Pulmonary artery endothelial cell (primary cell): Measurements from ENCODE around the gene MSTO1. TPM values are rescaled to one million over a fixed set of nuclear protein-coding genes. Genes with fewer than 3 reads are reported as not detected.
A peak's percentile ranks its signal among the peaks of the same experiment; 100 is the strongest.
"Not testable (repeated sequence)": the region's sequence is repeated elsewhere in the genome, so short reads cannot be mapped to it uniquely, and the experiment has no call there.

Experiments
- DNase-seq: peaks from one replicate; pipeline ENCODE4 v3.0.0-alpha.2; 2011; ENCODE audit warnings: low read depth, low spot score
- total RNA-seq: library from RNA; depleted of rRNA; stranded (reverse); fragments of >200 nt; gene quantifications from 2 replicates; pipeline ENCODE4 v1.2.3, GENCODE V29; 2014

The MSTO1 gene
- 22.4 and 32.8 TPM in 2 replicates for total RNA-seq

DNA sequence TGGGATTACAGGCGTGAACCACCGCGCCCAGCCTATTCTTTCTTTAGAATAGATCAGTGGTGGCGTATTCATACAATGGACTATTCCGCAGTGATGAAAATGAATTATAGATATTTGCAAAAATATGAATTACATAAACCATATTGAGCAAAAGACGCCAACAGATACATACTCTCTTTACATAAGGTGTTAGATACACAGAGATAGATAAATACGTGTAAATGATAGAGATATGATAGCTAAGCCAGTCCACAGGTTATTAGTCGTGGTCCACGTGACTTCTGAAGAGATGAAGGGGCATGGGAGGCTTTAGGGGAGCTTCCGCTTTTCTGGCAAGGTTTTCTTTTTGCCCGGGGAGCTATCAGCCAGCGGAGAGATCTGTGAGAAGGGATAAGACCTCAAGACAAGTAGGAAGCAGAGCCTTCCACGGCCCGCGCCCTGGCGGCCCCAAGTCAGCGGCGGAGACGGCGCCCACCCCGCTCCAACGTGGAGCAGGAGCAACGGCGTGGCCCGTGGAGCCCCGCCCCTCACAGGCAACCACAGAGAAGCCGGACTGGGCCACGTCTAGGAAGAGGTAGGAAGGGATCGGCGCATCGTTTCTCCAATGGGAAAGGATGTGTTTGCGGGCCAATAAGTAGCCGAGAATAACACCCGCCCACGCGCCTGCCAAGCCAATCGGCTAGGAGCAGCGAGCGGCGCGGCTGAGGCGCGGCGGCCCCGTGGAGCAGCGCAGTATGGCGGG, at the start of gene MSTO1:
TSS of gene MSTO1 (plus strand) at position 704 of the 742 bp plus-strand sequence. CDS start at position 735, 31 bp downstream.
- peak; percentile 96 for DNase-seq

DNA sequence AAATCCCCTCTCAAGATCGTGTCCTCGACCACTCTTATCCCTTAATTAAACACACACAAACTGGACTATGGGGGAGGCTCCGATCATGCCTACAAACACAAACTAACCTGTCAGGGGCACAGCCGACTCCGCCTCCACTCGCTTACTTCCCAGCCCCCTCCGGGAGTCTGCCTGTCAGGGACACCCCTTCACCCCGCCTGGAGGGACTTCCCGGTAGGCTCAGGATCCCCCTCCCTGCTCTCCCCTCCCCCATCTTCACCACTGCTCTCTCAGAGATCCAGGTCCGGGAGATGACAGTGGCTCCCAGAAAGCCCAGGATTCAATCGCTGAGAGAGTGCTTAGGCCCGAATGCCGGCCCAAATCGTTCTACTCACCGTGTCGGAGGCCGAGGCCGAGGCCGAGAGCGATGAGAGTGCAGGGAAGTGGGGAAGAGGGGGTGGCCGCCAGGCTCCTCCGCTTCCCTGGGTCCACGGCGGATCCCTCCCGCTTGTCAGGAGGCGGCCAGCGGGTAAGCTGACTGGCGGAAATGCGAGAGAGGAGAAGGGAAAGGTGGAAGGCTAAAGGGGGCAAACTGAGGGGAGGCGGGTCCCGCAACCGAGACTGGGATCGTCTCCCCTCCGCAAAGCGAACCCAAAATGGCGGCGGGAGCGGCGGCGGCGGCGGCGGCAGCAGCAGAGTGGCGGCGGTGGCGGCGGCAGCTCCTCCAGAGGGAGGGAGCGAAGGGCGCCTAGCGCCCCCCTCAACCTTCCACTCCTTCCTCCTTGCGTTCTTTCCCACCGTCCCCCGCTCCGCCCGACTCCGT, 48.0 kb upstream of the MSTO1 start:
- not testable (repeated sequence) for DNase-seq

DNA sequence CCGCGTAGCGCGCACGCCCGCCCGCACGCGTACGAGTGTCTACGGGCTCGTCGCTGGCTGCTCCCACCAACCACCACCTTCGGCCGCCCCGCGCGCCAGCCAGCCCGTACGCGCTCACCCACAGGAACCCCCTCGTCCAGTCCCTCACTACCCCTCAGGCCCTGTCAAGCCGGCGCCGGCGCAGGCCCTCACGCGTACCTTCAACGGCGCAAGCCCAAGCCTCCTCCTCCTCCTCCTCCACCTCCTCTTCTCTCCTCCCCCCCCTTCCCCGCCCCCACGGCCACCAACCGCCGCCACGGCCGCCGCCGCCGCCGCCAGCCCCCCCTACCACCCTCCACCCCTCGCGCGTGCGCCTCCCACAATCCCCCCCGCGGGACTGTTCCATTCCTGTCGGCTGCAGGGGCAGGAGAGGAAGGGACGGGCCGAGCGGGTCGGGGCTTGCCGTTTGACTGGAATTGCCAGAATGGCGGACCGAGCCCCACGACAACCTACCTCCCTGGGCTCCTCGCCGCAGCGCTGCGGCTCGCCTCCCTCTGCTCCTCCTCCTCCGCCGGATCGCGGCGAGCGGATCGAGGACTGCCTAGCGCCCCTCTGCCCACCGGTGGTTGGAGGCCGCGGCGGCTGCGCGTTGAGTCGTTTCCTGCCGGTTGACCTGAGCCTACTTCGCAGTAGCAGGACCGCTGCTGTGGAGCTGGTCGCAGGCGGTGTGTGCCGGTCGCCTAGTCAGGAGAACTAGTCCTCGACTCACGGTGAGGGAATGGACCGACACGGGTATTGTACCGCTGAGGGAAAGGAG, 47.2 kb upstream of the MSTO1 start, which contains the start of gene ASH1L:
TSS of gene ASH1L (minus strand) at position 223 of the 796 bp plus-strand sequence. CDS start 41,284 bp downstream, outside the sequence.
- peak; percentile 64 for DNase-seq

DNA sequence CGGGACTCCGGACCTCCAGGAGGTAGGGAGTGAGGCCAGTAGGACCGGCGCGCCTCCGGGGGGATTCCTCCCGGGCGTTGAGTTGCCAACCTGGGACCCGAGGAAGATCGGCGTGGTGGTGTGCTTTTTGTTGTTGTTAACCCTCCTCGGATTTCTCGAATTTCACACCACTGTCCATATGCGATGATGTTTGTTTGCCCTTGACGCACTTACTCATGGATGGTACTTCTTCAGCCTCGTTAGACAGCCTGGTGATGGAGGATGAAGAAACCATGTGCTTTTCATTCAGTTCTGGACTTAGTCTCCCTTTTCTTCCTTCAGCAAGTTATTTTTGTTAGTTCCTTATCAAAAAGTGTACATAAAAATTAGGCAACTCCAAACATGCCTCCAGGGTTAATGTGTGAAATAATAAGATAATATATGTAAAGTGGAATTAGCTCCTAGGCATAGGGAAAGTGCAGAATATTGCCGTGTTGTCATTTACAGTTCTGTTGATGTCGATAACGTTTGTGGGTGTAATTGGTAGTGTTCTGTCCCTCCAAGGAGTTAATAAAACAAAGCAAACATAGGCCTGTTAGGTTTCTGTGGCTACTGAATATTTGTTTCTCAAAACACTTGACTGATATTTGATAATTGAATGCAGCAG, 46.5 kb upstream of the MSTO1 start:
- DNase-seq = not testable (repeated sequence)

DNA sequence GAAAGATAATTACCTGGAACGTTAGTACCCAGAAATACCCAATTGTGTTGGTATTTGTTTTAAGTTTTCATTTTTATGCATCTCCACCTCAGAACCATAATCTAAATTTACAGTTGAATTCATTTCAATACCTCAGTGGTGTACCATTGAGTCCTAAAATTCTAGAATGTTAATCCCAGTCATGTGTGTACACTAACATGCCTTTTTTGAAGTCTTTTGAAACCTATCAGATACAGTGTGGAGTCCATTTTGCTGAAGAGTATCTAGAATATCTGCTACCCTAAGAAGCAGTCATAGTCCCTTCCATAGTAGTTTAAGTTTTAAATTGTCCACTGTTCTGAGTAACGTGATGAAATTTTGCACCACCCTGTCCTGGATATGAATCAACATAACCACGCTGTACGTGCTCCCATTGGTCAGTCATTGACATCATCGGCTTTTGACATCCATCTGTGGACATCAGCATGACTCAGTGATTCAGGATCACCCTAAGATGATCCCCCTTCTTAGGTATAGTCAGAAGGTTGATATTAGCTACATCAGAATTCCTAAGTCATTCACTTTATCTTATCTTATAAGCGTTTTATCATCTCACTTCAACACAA, 39.9 kb upstream of the MSTO1 start:
- no peak for DNase-seq

DNA sequence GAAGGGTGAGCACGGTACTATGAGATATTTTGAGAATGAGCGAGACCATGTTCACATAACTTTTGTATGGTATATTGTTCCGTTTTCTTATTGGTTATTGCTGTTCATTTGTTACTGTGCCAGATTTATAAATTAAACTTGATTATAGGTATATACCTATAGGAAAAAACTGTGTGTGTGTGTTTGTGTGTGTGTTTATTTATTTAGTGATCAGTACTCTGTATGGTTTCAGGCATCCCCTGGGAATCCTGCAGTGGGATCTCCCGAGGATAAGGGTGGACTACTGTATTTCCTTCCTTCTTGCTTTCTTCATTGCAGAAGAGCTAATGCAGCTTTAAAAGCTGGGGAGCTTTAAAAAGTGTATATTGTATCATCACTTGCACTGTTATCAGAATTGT, 39.4 kb upstream of the MSTO1 start:
- no peak for DNase-seq

DNA sequence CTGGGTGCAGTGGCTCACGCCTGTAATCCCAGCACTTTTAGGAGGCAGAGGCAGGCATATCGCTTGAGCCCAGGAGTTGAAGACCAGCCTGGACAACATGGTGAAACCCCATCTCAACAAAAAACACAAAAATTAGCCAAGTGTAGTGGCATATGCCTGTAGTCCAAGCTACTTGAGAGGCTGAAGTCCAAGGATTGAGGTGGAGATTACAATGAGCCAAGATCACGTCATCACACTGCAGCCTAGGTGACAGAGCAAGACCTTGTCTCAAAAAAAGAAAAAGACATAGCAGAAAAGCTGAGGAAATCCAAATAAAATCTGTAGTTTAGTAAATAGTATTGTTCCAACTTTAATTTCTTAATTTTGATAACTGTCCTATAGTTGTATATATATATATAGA, 35.9 kb upstream of the MSTO1 start:
- no peak for DNase-seq

DNA sequence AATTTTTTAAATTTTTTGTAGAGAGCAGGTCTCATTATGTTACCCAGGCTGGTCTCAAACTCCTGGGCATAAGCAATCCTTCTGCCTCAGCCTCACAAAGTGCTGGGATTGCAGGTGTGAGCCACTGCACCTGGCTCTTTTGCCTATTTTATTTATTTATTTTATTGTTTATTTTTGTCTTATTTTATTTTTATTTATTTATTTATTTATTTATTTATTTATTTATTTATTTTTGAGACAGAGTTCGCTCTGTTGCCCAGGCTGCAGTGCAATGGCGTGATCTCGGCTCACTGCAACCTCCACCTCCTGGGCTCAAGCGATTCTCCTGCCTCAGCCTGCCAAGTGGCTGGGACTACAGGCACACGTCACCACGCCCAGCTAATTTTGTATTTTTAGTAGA, 34.4 kb upstream of the MSTO1 start:
- DNase-seq = not testable (repeated sequence)

DNA sequence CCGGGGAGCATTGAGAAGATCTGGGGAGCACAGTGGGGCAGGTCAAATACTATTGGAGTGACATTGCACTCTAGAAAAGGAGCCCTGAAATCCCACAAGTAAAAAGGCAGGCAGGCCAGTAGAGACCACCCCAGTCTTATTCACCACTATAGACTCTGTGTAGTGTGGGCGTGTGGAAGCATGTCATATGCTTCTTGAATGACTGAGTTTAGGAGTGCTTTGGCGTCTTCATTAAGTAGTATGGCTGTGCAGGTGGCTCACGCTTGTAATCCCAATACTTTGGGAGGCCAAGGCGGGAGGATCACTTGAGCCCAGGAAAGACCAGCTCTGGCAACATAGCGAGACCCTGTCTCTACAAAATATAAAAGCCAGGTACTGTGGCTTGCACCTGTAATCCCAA, 26.2 kb upstream of the MSTO1 start:
- not testable (repeated sequence) for DNase-seq

DNA sequence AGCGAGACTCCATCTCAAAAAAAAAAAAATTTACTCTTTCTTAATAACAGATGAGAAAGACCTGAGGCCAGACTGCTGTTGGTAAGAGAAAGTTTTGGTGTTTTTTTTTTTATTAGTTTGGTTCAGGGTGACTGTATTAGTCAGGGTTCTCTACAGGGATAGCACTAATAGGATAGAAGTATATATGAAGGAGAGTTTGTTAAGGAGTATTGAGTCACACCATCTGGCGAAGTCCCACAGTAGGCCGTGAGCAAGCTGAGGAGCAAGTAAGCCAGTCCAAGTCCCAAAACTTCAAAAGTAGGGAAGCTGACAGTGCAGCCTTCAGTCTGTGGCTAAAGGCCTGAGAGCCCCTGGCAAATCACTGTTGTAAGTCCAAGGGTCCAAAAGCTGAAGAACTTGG, 20.7 kb upstream of the MSTO1 start:
- not testable (repeated sequence) for DNase-seq

DNA sequence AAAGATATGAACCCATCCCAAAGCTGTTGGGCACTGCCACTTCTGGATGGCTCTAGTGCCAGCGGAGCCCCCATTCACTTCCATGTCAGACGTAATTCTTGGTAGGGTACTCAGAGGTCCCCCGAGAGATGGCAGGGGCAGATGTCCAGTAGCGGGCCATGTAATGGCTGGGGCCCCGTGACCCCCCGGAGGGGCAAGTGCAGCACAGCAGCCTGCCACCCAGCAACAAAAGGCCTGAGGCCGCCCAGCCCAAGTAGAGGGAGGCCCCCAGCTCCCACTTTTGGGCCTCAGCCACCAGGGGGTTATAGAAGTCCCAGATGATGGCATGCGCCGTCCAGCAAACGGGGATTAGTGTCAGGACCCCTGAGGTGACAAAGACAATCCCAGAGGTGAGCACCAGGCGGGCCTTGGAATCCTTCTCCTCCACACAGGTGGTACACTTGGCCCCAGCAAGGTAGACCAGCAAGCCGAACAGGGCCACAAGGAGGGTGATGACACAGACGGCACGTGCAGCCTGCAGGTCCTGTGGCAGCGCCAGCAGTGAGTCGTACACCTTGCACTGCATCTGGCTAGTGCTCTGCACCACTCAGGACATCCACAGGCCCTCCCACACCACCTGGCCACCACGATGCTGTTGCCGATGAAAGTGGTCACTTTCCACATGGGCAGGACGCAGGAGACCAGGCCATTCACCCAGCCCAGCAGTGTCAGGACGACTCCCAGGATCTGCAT, 19.3 kb upstream of the MSTO1 start:
- DNase-seq = not testable (repeated sequence)

DNA sequence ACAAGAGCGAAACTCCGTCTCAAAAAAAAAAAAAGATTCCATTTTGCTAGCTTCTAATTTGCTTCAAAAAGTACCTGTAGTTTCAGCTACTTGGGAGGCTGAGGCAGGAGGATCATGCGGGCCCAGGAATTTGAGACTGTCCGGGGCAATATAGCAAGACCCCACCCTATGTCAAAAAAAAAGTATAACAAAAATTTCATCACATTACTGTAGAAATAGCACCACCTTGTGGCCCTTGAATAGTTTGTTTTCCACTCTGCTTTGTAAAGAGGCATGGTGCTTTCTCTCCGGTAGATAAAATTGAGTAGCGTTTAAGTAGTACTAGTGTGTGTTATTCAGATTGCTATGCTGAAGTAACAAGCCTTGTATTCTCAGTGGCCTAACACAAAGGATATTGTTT, 18.2 kb upstream of the MSTO1 start:
- peak; percentile 19 for DNase-seq

DNA sequence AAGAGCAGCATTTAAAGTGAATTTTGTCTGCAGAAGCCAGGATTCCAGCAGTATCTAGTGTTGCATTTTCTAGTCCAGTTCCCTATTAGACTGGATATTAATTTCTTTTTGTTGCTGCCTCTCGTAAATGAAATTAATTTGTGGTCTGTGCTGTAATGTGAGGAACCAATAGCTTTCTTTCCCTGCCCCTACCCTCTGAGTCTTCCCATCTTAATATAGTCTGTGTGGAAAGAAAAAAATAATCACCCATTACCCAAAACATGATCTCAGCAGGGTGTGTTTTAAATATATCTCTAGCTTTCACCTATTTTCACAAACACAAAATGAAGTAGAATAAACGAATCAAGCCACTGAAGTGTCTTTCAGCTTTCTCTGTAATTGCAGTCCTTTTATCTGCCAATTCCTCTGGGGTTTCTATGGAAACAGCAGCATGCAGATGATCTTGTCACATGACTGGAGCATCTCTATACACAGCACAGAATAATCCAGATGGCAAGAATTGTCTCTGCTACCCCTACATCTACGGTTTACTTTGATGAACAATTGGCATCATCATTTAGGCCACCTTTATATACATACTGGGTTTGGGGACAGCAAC, 14.0 kb upstream of the MSTO1 start:
- not testable (repeated sequence) for DNase-seq

DNA sequence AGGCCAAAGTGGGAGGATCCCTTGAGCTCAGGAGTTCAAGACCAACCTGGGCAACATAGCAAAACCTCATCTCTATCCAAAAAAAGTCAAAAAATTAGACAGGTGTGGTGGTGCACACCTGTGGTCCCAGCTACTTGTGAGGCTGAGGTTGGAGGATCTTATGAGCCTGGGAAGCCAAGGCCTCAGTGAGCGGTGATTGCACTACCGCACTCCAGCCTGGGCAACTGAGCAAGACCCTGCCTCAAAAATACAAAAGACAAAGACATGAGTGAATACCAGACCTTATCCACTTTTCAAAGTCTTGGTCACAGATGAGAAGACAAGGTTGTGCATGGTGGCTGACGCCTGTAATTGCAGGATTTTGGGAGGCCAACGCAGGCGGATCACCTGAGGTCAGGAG, 13.2 kb upstream of the MSTO1 start:
- DNase-seq = no peak

DNA sequence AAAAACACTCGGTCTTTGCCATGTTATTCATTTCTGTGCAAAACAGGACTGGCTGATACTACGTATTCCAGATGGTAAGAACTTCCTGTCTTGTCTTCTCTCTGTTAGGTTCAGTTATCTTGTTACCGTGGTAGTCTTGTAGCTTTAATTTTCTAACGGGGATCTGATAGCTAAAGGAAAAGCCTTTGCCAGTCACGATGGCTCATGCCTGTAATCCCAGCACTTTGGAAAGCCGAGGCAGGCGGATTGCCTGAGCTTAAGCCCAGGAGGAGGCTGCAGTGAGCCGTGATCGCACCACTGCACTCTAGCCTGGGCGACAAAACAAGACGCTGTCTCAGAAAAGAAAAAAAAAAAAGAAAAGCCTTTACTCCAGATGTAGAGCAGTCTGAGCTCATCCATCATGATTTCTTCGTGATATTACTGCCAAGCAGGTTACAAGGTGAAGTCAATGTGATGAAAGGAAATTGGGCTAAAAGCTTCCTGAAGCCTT, 11.1 kb upstream of the MSTO1 start:
- DNase-seq = no peak

DNA sequence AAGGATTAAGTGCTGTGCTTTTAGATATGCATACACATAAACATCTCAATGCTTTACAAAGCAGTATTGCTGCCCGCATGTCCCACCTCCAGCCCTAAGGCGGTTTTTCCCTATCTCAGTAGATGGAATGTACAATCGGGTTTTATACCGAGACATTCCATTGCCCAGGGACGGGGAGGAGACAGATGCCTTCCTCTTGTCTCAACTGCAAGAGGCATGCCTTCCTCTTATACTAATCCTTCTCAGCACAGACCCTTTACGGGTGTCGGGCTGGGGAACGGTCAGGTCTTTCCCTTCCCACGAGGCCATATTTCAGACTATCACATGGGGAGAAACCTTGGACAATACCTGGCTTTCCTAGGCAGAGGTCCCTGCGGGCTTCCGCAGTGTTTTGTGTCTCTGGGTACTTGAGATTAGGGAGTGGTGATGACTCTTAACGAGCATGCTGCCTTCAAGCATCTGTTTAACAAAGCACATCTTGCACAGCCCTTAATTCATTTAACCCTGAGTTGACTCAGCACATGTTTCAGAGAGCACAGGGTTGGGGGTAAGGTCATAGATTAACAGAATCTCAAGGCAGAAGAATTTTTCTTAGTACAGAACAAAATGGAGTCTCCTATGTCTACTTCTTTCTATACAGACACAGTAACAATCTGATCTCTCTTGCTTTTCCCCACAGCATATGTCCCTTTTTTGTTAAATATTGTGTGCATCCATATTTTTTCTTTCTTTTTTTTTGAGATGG, 10.0 kb upstream of the MSTO1 start:
- not testable (repeated sequence) for DNase-seq

DNA sequence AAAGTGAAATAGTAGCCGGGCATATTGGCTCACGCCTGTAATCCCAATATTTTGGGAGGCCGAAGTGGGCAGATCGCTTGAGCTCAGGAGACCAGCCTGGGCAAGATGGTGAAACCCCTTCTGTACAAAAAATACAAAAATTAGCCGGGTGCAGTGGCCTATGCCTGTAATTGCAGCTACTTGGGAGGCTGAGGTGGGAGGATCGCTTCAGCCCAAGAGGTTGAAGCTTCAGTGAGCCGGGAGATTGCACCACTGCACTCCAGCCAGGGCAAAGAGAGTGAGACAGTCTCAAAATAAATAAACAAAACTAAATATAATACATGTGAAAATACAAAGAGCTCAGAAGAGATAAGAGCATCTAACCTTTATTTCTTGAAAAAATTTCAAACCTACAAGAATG, 2.3 kb upstream of the MSTO1 start:
- no peak for DNase-seq

DNA sequence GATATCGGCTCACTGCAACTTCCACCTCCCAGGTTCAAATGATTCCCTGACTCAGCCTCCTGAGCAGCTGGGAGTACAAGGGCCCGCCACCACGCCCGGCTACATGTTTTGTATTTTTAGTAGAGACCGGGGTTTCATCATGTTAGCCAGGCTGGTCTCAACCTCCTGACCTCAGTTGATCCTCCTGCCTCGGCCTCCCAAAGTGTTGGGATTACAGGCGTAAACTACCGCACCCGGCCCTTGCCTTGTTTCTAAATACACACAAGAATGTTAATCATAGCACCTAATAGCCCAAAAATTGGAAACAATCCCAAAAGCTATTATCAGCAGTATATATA, 1.2 kb upstream of the MSTO1 start:
- no peak for DNase-seq

DNA sequence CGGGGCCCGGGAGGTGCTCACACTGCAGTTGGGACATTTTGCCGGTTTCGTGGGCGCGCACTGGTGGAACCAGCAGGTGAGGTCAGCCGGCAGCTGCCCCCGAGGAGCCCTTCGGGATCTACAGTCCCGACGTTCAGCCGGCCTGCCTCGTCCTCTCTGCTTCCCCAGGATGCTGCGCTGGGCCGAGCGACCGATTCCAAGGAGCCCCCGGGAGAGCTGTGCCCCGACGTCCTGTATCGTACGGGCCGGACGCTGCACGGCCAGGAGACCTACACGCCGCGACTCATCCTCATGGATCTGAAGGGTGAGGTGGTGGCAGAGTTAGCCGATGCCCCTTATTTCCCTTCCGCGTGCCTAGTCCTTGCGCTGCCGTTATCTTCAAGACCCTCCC, 234 bp downstream of the MSTO1 start:
- DNase-seq = not testable (repeated sequence)
